Measurements from ENCODE around the gene MKRN1.
"Not testable (repeated sequence)": the region's sequence is repeated elsewhere in the genome, so short reads cannot be mapped to it uniquely, and the experiment has no call there.

Gene MKRN1

DNA sequence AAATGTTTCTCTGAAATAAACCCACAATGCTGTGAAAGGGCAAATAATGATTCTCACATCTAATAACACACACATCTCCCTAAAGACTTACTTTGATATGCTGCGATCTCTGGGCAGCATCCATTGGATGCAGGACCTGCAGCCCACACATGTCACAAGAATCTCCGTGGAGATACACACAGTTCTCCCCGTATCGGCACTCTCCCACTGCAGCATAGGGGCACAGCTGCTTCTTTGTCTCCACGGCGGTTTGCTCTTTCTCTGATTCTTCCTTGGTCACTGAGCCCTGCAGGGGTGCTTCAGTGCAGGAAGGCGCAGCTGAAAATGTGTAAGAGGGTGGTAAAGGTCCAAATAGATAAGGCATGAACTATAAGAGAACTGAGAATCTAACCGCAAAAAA is 20.4 kb downstream of the MKRN1 start:
- no peak overlapping the region for H3K4me3 ChIP-seq (replicated peaks; ENCODE audit: low read depth, low read length)
- TF ChIP-seq, protein P1, sequence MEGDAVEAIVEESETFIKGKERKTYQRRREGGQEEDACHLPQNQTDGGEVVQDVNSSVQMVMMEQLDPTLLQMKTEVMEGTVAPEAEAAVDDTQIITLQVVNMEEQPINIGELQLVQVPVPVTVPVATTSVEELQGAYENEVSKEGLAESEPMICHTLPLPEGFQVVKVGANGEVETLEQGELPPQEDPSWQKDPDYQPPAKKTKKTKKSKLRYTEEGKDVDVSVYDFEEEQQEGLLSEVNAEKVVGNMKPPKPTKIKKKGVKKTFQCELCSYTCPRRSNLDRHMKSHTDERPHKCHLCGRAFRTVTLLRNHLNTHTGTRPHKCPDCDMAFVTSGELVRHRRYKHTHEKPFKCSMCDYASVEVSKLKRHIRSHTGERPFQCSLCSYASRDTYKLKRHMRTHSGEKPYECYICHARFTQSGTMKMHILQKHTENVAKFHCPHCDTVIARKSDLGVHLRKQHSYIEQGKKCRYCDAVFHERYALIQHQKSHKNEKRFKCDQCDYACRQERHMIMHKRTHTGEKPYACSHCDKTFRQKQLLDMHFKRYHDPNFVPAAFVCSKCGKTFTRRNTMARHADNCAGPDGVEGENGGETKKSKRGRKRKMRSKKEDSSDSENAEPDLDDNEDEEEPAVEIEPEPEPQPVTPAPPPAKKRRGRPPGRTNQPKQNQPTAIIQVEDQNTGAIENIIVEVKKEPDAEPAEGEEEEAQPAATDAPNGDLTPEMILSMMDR (IDR thresholded peaks at IDR 0.05; ENCODE audit: low read length, missing control alignments): no peak
- no peak for DNase-seq (ENCODE audit: low read depth)

DNA sequence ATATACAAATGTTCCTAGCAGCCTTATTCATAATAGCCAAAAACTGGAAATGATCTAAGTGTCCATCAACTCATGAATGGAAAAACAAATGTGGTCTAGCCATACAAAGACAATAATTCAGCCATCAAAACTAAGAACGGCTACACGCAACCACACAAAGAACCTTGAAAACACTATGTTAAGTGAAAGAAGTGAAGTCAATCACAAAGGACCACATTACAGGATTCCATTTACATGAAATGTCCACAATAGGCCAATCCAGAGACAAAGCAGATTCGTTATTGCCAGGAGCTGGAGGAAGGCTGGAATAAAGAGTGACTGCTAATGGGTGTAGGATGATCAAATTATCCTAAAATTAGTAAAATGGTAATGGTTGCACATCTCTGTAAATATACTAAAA is 21.1 kb downstream of the MKRN1 start:
- TF ChIP-seq, protein P1 (IDR thresholded peaks at IDR 0.05; ENCODE audit: low read length, missing control alignments): no peak
- no peak overlapping the region for H3K4me3 ChIP-seq (replicated peaks; ENCODE audit: low read depth, low read length)
- DNase-seq (ENCODE audit: low read depth): no peak

DNA sequence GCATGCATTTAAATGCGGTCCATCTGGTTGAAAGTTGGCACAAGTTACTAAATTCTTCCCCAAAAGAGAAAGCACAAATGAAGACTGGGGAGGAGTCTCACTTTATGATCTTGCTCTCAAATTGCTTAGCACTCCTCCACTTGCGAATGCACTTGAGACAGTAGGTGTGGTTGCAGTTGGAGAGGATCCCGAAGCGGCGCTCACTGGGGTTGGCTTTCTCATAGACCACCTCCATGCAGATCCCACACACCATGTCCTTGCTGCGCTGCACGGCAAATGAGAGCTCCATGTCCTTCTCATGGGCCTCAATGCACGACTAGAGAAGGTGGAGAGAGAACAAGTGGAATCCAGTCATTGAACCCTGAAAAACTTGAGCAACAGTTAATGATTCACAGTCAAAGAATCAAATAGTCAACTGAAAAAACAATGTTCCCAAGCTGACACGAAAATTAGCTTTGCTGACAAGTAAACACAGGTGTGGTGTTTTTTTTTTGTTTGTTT is 22.7 kb downstream of the MKRN1 start:
- TF ChIP-seq, protein P1 (IDR thresholded peaks at IDR 0.05; ENCODE audit: low read length, missing control alignments): no peak
- no peak overlapping the region for H3K4me3 ChIP-seq (replicated peaks; ENCODE audit: low read depth, low read length)
- no peak for DNase-seq (ENCODE audit: low read depth)

DNA sequence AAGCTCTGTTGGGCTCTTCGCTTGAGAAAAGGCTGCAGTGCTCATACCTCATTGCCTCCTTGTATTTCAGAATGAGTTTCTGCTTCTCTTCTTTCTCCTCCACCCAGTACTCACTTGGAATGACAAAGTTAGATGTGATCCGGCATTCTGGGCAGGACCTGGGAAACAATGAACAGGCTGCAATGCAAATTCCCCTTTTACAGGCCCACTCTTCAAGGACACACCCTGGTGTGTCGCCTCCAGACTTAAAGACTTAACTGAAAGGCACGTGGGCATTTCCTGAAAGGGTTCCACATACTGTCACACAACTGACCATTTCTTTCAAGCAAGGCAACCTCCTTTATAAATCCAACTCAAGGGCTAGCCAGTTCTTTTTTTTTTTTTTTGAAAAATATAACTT is 23.6 kb downstream of the MKRN1 start:
- no peak for DNase-seq (ENCODE audit: low read depth)
- H3K4me3 ChIP-seq (replicated peaks; ENCODE audit: low read depth, low read length): no peak overlapping the region
- TF ChIP-seq, protein P1 (IDR thresholded peaks at IDR 0.05; ENCODE audit: low read length, missing control alignments): no peak

DNA sequence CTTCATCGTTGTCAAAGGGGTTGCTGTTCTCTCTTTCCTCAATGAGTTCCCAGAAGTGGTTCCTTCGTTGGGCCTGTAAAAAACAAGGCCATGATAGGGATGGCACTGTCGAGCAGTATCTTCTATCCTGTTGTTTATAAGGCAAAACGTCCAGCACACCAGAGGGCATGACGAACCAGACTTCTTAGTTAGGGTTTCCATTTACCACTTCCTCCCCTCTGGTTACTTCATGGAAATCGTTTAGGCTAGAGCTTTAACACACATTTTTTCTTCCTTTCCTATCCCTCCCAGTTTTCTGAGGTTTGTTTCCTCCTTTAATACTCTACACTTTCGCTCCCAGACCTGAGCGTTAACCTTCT is 24.7 kb downstream of the MKRN1 start:
- no peak for DNase-seq (ENCODE audit: low read depth)
- no peak overlapping the region for H3K4me3 ChIP-seq (replicated peaks; ENCODE audit: low read depth, low read length)
- TF ChIP-seq, protein P1 (IDR thresholded peaks at IDR 0.05; ENCODE audit: low read length, missing control alignments): no peak

DNA sequence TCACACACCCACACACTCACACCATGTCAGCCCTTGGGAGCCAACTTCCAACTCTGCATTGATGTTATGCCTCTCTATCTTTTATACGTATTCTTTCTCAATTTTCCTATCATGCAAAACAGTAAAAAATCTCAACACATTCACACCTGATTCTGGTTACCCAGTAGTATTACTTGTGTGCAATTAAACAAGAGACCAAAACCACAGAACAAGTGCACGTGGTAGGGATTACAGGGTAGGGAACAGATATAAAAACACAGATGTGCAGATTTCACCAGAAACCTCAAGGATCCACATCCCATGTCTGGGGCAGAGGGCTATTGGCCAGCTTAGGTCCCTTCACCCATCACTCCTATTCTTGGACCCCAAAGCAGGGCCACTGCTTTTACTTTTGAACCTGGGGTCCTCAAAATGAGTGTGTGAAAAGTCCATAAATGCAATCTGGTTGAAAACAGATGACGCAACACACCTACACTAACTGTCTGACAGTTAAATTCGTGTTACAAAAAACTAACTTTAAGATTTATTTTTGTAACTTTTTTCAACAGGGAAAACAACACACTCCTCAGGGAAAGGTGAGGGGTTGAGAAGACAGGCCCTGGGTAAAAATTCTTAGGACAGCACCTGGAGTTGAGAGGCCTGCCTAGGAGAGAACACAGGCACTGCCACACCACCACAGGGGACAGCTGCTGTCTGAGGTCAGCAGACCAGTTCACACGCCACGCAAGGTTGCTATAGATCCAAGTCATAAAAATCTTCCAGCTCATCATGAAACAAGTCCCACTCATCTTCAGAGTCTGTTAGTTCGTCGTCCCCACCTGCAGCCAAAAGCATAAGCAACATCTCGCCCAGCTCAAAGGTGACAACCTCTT is 25.3 kb downstream of the MKRN1 start:
- DNase-seq (ENCODE audit: low read depth); H3K4me3 ChIP-seq (replicated peaks; ENCODE audit: low read depth, low read length): not testable (repeated sequence)

DNA sequence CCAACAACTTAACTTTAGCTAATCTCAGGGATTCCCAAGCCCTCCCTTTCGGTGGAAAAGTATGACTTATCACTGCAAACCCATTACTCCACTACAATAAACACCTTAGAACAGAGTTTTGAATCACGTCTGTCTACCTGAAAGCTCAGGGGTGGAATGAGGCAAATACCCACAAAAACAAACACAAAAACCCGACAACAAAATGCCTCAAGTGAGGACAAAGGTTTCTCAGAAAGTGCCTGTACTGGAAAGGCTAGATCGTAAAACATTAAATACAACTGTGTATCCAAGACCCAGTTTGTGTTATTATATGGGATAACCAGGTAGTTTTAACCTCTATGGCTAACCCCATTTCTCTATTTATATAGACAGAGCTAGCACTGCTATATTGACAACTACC is 26.0 kb downstream of the MKRN1 start:
- TF ChIP-seq, protein P1 (IDR thresholded peaks at IDR 0.05; ENCODE audit: low read length, missing control alignments): no peak
- DNase-seq (ENCODE audit: low read depth): no peak
- H3K4me3 ChIP-seq (replicated peaks; ENCODE audit: low read depth, low read length): no peak overlapping the region

Data from fibroblast of pulmonary artery (primary cell).